Measurements from ENCODE around the gene ATRAID. TPM values are rescaled to one million over a fixed set of nuclear protein-coding genes. Genes with fewer than 3 reads are reported as not detected.

ATRAID gene
- total RNA-seq, 1 experiment from 2014 or later: 97.2 TPM

DNA sequence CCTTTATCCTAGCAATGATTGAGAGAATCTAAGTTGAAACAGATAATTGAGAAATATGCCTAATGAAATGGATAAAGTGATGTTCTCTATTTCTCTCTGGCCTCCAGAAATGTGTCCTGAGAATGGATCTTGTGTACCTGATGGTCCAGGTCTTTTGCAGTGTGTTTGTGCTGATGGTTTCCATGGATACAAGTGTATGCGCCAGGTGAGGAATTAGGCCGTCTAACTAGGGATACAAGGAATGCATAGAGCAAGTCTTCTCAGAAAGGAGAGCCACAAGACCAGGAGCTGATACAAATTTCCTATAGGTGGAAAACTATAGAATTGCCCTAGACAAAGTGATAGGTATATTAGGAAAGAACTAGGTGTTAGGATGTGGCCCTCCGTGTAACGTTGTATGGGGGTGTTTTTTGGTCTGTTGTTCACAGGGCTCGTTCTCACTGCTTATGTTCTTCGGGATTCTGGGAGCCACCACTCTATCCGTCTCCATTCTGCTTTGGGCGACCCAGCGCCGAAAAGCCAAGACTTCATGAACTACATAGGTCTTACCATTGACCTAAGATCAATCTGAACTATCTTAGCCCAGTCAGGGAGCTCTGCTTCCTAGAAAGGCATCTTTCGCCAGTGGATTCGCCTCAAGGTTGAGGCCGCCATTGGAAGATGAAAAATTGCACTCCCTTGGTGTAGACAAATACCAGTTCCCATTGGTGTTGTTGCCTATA, 4.7 kb downstream of the ATRAID start:
- TF ChIP-seq SMAD4 (CRISPR knock-in tag; IDR thresholded peaks at IDR 0.05) (no peak), ZNF396 (CRISPR knock-in tag; IDR thresholded peaks at IDR 0.05; ENCODE audit: borderline replicate concordance) (no peak), ARID4B (CRISPR knock-in tag; IDR thresholded peaks at IDR 0.05; ENCODE audit: borderline replicate concordance) (no peak), NFYB (CRISPR knock-in tag; conservative IDR thresholded peaks at IDR 0.05; ENCODE audit: low read depth) (no peak), PRDM15 (CRISPR knock-in tag; IDR thresholded peaks at IDR 0.05) (no peak), E2F4 (CRISPR knock-in tag; IDR thresholded peaks at IDR 0.05; ENCODE audit: borderline replicate concordance, low read depth) (no peak), KAT7 (CRISPR knock-in tag; IDR thresholded peaks at IDR 0.05; ENCODE audit: borderline replicate concordance) (no peak), OVOL2 (CRISPR knock-in tag; IDR thresholded peaks at IDR 0.05; ENCODE audit: borderline replicate concordance) (no peak), SOX15 (CRISPR knock-in tag; IDR thresholded peaks at IDR 0.05) (no peak), E2F1 (CRISPR knock-in tag; IDR thresholded peaks at IDR 0.05) (no peak), TP53 (CRISPR knock-in tag; IDR thresholded peaks at IDR 0.05) (no peak), EMX1 (CRISPR knock-in tag; IDR thresholded peaks at IDR 0.05) (no peak), NR2C2 (CRISPR knock-in tag; IDR thresholded peaks at IDR 0.05) (no peak), ZNF532 (CRISPR knock-in tag; IDR thresholded peaks at IDR 0.05; ENCODE audit: borderline replicate concordance) (no peak)
- peaks cover 30% of the 10 kb centered on the region for H3K4me1 Mint-ChIP-seq
- H3K27me3 Mint-ChIP-seq (ENCODE audit: low read depth): no peaks in the 10 kb centered on the region
- no peaks in the 10 kb centered on the region for H3K9me3 Mint-ChIP-seq
- H3K36me3 Mint-ChIP-seq: peaks cover 35% of the 10 kb centered on the region
- POLR2A ChIA-PET: interaction anchor here (1.0 to 1.5 kb wide), 3 partner anchors 82 to 140 kb away, joined by 3 to 5 read pairs (median 3); partner anchors contain the start of genes GTF3C2 and PREB
- CTCF ChIA-PET: interaction anchor here (1.5 kb wide), 2 partner anchors 47 to 83 kb away, joined by 3 to 5 read pairs; no protein-coding TSS in a partner anchor
- DNase-seq (ENCODE audit: low spot score): no peak
- peak overlapping the region; percentile 98 for H3K27ac Mint-ChIP-seq
- H3K4me3 Mint-ChIP-seq: peak overlapping the region; percentile 90
- ATAC-seq: no peak
